Measurements from ENCODE around the gene RHOT2.
A peak's percentile ranks its signal among the peaks of the same experiment; 100 is the strongest.

GRCh38 chr16:648071-648780 is 19.7 kb upstream of the RHOT2 start:
- TF ChIP-seq CTCF (IDR thresholded peaks at IDR 0.05): peak; percentile 61
- no peak for TF ChIP-seq EZH2 (IDR thresholded peaks at IDR 0.05)
- TF ChIP-seq EZH2phosphoT487 (IDR thresholded peaks at IDR 0.05): no peak

All from neural progenitor cell (in vitro differentiated cells).